GM18873 (cell line): ENCODE measurements around the gene ACTA2.

Experiments
- ATAC-seq: cut with Tn5 transposase; IDR thresholded peaks from one replicate; pipeline ENCODE4 v1.9.1; 2021; ENCODE audit warnings: mild to moderate bottlenecking, moderate library complexity, moderate number of reproducible peaks; ENCODE audit not compliant: unreplicated experiment, low FRiP score

Gene ACTA2

GRCh38 chr10:88982366-88982765 is 29.8 kb upstream of the ACTA2 start:
- ATAC-seq: no peak

- ATAC-seq: no peak
Observed at GRCh38 chr10:88981435-88981834, 28.9 kb upstream of the ACTA2 start.

- no peak for ATAC-seq
Observed at GRCh38 chr10:88980800-88981199, 28.2 kb upstream of the ACTA2 start.

- no peak for ATAC-seq
Observed at GRCh38 chr10:88980247-88980646, 27.7 kb upstream of the ACTA2 start.

GRCh38 chr10:88979603-88980002 is 27.0 kb upstream of the ACTA2 start:
- ATAC-seq: no peak

GRCh38 chr10:88979153-88979562 is 26.6 kb upstream of the ACTA2 start:
- no peak for ATAC-seq

GRCh38 chr10:88978463-88978862 is 25.9 kb upstream of the ACTA2 start:
- no peak for ATAC-seq

GRCh38 chr10:88975377-88975720 is 22.8 kb upstream of the ACTA2 start:
- ATAC-seq: no peak

- no peak for ATAC-seq
Observed at GRCh38 chr10:88974446-88975376, 22.1 kb upstream of the ACTA2 start.

- ATAC-seq: no peak
Observed at GRCh38 chr10:88974012-88974411, 21.4 kb upstream of the ACTA2 start.

GRCh38 chr10:88971221-88972061 is 18.9 kb upstream of the ACTA2 start:
- ATAC-seq: no peak

- ATAC-seq: no peak
Observed at GRCh38 chr10:88968391-88968790, 15.8 kb upstream of the ACTA2 start.

GRCh38 chr10:88966797-88967196 is 14.2 kb upstream of the ACTA2 start:
- no peak for ATAC-seq

GRCh38 chr10:88964869-88965415 is 12.4 kb upstream of the ACTA2 start:
- ATAC-seq: no peak

- no peak for ATAC-seq
Observed at GRCh38 chr10:88964360-88964759, 11.8 kb upstream of the ACTA2 start.

GRCh38 chr10:88963318-88963717 is 10.7 kb upstream of the ACTA2 start:
- ATAC-seq: no peak

GRCh38 chr10:88962336-88962735 is 9.8 kb upstream of the ACTA2 start:
- no peak for ATAC-seq

- no peak for ATAC-seq
Observed at GRCh38 chr10:88961266-88961665, 8.7 kb upstream of the ACTA2 start.

GRCh38 chr10:88960802-88961201 is 8.2 kb upstream of the ACTA2 start:
- no peak for ATAC-seq

GRCh38 chr10:88958721-88959120 is 6.1 kb upstream of the ACTA2 start:
- no peak for ATAC-seq

- ATAC-seq: no peak
Observed at GRCh38 chr10:88957381-88957780, 4.8 kb upstream of the ACTA2 start.
